Tibial artery (tissue), 4 donors: Measurements from ENCODE around the gene WBP2.

Source experiments
- DNase-seq, 2 donors: peaks; one replicate each; pipeline ENCODE4 v3.0.0-alpha.2; 2019
- H3K27ac ChIP-seq, 2 donors: fragments of 200-600 bp; sonication (generic) in 1 of 2; 1 replicate in 1 of 2; 2 replicates in 1 of 2; pipeline ENCODE4 v1.5.1; 2018 to 2019; ENCODE audit warnings: mild to moderate bottlenecking in 1 of 2
- H3K27me3 ChIP-seq, 2 donors: fragments of 200-600 bp; sonication (generic) in 1 of 2; one replicate each; pipeline versions ENCODE4 v1.5.1 to v1.6.0; 2016 to 2019
- H3K36me3 ChIP-seq, 3 donors: fragments of 200-600 bp; sonication (generic) in 2 of 3; one replicate each; pipeline ENCODE4 v1.5.1; 2016 to 2019; ENCODE audit warnings: mild to moderate bottlenecking in 2 of 3
- H3K4me1 ChIP-seq, 4 donors: fragments of 200-600 bp; sonication (generic) in 2 of 4; 1 replicate in 3 of 4; 2 replicates in 1 of 4; pipeline ENCODE4 v1.5.1; 2016 to 2019
- H3K4me3 ChIP-seq, 2 donors: fragments of 200-600 bp; sonication (generic) in 1 of 2; 1 replicate in 1 of 2; 2 replicates in 1 of 2; pipeline ENCODE4 v1.5.1; 2018 to 2019; ENCODE audit warnings: mild to moderate bottlenecking in 2 of 2
- H3K9me3 ChIP-seq, 3 donors: fragments of 200-600 bp; sonication (generic) in 1 of 3; one replicate each; pipeline ENCODE4 v1.5.1; 2016 to 2019
- intact Hi-C: fragments of 100-400 bp; cut with DNase I; formaldehyde crosslinking; loops from one replicate; pipeline ENCODE4 v1.15.0; 2023; ENCODE audit warnings: low total_unique reads
- TF ChIP-seq, protein P1 (sequence below), 2 experiments: fragments of 200-600 bp in 1 of 2; fragments of 450-650 bp in 1 of 2; IDR thresholded peaks; one replicate each; pipeline ENCODE4 v1.5.1; 2017 to 2019; ENCODE audit warnings: antibody characterized with exemption in 2 of 2, mild to moderate bottlenecking in 1 of 2, moderate library complexity in 1 of 2

Gene WBP2

DNA sequence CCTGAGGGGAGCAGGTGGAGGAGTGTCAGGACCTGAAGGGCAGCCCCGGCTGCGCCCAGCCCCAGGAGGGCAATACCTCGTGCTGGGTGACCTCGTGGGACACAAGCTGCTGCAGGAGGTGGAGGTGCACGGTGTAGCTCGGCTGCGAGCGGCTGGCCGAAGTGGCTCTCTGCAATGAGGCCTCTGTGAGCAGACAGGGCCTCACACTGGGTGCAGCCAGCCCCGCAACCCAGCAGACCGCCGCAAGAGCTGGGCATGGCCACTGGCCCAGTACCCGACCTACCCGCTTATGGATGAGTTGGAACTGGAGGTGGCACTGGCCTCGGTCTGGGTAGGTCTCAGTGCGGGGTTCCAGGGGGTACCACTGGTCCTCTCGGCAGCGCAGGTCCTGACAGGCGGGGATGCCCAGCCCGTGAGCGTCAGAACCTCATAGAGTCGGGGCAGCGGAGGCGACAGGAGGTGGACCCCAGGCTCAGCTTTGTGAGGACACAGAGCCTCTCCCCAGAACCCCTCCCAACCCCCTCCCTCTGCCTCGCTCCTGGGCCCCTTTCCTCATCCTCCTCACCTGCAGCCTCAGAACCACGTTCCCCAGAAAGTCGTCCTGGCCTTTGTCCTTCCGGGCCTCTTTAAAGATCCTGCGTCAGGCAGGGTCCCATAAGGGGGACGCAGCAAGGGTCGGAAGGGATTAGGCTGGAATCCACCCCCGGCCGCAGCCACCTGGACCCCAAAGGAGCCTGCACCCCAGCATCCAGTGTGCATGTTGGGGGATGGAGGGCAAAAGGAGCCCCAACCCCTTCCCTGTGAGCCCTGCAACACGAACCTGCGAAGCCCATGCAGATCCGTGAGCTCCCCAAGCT is 15.0 kb downstream of the WBP2 start:
- peaks cover 0 to 47% (median 12%) of the 10 kb centered on the region in 3 donors for H3K36me3 ChIP-seq
- no peaks in the 10 kb centered on the region for H3K9me3 ChIP-seq
- H3K4me3 ChIP-seq = no peak overlapping the region
- H3K27ac ChIP-seq = no peak overlapping the region
- H3K4me1 ChIP-seq = peaks cover 0 to 18% (median 11%) of the 10 kb centered on the region in 4 donors
- TF ChIP-seq, protein P1, sequence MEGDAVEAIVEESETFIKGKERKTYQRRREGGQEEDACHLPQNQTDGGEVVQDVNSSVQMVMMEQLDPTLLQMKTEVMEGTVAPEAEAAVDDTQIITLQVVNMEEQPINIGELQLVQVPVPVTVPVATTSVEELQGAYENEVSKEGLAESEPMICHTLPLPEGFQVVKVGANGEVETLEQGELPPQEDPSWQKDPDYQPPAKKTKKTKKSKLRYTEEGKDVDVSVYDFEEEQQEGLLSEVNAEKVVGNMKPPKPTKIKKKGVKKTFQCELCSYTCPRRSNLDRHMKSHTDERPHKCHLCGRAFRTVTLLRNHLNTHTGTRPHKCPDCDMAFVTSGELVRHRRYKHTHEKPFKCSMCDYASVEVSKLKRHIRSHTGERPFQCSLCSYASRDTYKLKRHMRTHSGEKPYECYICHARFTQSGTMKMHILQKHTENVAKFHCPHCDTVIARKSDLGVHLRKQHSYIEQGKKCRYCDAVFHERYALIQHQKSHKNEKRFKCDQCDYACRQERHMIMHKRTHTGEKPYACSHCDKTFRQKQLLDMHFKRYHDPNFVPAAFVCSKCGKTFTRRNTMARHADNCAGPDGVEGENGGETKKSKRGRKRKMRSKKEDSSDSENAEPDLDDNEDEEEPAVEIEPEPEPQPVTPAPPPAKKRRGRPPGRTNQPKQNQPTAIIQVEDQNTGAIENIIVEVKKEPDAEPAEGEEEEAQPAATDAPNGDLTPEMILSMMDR (IDR thresholded peaks at IDR 0.05) = no peak
- no peaks in the 10 kb centered on the region for H3K27me3 ChIP-seq
- DNase-seq = no peak
- intact Hi-C loops = loop anchor here (5.0 kb wide), 1 partner anchor 47 kb away; no protein-coding TSS in a partner anchor

DNA sequence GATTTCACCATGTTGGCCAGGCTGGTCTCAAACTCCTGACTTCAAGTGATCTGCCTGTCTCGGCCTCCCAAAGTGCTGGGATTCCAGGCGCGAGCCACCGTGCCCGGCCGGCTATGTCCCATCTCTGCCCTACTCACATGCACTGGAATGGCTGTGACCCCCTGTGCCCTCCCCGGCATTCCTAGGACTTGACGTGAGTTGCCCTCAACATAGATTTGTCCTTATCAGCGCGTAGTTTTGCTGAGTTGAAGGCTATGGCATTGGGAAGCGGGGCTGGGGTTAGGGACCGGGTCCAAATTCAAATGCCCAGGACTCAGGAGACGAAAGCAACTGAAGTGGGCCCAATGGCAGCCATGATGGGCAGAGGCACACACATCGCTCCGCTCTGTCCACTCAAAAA is 16.7 kb downstream of the WBP2 start:
- H3K27ac ChIP-seq = no peak overlapping the region
- H3K9me3 ChIP-seq = no peaks in the 10 kb centered on the region
- peaks cover 0 to 6% (median 3%) of the 10 kb centered on the region in 4 donors for H3K4me1 ChIP-seq
- TF ChIP-seq, protein P1 (IDR thresholded peaks at IDR 0.05) = no peak
- DNase-seq = no peak
- H3K4me3 ChIP-seq = no peak overlapping the region
- intact Hi-C loops = no loop called here
- H3K27me3 ChIP-seq = no peaks in the 10 kb centered on the region
- H3K36me3 ChIP-seq = peaks cover 0 to 62% (median 26%) of the 10 kb centered on the region in 3 donors

DNA sequence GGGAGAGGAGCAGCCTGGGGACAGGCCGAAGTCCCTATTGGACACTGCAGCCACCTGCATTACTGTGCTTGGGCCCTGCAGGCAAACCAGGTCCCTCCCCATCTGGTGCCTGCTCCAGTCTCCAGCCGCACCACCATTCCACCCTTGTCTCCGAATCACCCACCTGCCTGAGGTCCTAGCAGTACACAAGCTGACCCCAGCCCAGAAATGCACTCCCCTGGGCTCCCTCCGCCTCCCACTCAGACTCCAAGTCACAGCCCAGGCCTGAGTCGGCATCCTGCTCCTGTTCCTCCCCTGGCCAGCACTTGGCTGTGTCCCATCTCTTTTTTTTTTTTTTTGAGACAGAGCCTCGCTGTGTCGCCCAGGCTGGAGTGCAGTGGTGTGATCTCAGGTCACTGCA is 17.2 kb downstream of the WBP2 start:
- no peak for DNase-seq
- Histone ChIP-seq H3K9me3 (no peaks in the 10 kb centered on the region), H3K4me1 (peaks cover 0 to 6% (median 3%) of the 10 kb centered on the region in 4 donors), H3K4me3 (no peak overlapping the region), H3K27me3 (no peaks in the 10 kb centered on the region), H3K27ac (no peak overlapping the region), H3K36me3 (peaks cover 0 to 64% (median 28%) of the 10 kb centered on the region in 3 donors)
- intact Hi-C loops = no loop called here
- TF ChIP-seq, protein P1 (IDR thresholded peaks at IDR 0.05) = no peak

DNA sequence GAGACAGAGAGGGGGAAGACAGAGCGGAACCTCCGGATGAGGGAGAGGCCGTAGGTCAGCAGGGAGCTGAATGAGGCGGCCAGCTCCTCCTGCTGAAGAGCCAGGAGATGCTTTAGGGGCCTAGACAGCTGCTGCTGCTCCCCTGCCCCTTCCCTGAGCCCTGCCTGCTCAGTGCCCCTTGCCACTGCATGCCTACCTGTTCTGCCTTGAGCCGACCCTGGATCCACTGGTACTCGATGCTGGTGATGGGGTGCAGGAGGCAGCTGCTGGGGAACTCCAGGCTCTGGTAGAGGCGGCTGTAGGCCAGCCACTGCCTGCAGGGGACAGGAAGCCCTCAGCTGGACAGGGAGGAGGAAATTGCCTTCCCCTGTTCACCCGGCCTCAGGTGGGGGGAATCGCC is 18.5 kb downstream of the WBP2 start:
- Histone ChIP-seq H3K4me1 (peaks cover 0 to 6% (median 3%) of the 10 kb centered on the region in 4 donors), H3K27ac (no peak overlapping the region), H3K27me3 (no peaks in the 10 kb centered on the region), H3K36me3 (peaks cover 0 to 62% (median 28%) of the 10 kb centered on the region in 3 donors), H3K9me3 (no peaks in the 10 kb centered on the region), H3K4me3 (no peak overlapping the region)
- no peak for DNase-seq
- intact Hi-C loops = no loop called here
- TF ChIP-seq, protein P1 (IDR thresholded peaks at IDR 0.05) = no peak

DNA sequence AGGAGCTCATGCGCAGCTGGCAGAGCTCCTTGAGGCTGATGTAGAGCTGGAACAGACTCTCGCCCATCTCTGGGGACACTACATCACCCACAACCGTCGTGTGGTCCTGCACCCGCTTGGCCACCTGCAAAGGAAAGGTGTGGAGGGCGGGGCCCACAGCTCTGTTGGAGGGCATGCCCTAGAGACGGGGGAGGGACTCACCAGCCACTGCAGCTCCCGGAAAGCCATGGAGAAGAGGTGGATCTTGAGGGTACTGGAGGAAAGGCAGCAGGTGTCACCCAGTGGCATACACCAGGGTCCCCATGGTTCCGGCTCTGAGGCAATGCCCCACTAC is 19.5 kb downstream of the WBP2 start:
- TF ChIP-seq, protein P1 (IDR thresholded peaks at IDR 0.05) = no peak
- no peak for DNase-seq
- intact Hi-C loops = no loop called here
- Histone ChIP-seq H3K27ac (no peak overlapping the region), H3K4me1 (peaks cover 0 to 6% (median 3%) of the 10 kb centered on the region in 4 donors), H3K9me3 (no peaks in the 10 kb centered on the region), H3K36me3 (peaks cover 0 to 67% (median 28%) of the 10 kb centered on the region in 3 donors), H3K4me3 (no peak overlapping the region), H3K27me3 (no peaks in the 10 kb centered on the region)
